DMS153 treated with DMSO at 0.1 percent for 48 hours (cell line): ENCODE measurements around the gene GRAMD4.

Experiments used
- DNase-seq: peaks from one replicate; lab custom pipeline; 2025; ENCODE audit not compliant: unreplicated experiment; lab: John Stamatoyannopoulos, UW

GRAMD4 gene

GRCh38 chr22:46682011-46682731 is 62.0 kb downstream of the GRAMD4 start:
- DNase-seq = no peak

- DNase-seq = no peak
Measured at GRCh38 chr22:46684706-46685105, 64.5 kb downstream of the GRAMD4 start.

GRCh38 chr22:46686221-46687047 is 66.2 kb downstream of the GRAMD4 start:
- DNase-seq = no peak

GRCh38 chr22:46687048-46687444 is 66.9 kb downstream of the GRAMD4 start:
- DNase-seq = no peak

- DNase-seq = no peak
Measured at GRCh38 chr22:46687460-46687859, 67.3 kb downstream of the GRAMD4 start.

GRCh38 chr22:46688949-46689348 is 68.8 kb downstream of the GRAMD4 start:
- peak; percentile 48 for DNase-seq

- DNase-seq = no peak
Measured at GRCh38 chr22:46690146-46690545, 70.0 kb downstream of the GRAMD4 start.

GRCh38 chr22:46691571-46691970 is 71.4 kb downstream of the GRAMD4 start:
- no peak for DNase-seq

GRCh38 chr22:46693634-46694415 is 73.6 kb downstream of the GRAMD4 start:
- no peak for DNase-seq

GRCh38 chr22:46694416-46695170 is 74.4 kb downstream of the GRAMD4 start:
- DNase-seq = no peak

GRCh38 chr22:46695346-46696228 is 75.4 kb downstream of the GRAMD4 start:
- DNase-seq = peak; percentile 19

GRCh38 chr22:46696229-46696518 is 76.0 kb downstream of the GRAMD4 start:
- DNase-seq = no peak

- no peak for DNase-seq
Measured at GRCh38 chr22:46696614-46697013, 76.4 kb downstream of the GRAMD4 start.

GRCh38 chr22:46697811-46698515 is 77.8 kb downstream of the GRAMD4 start:
- DNase-seq = no peak

GRCh38 chr22:46699091-46699490 is 78.9 kb downstream of the GRAMD4 start:
- DNase-seq = no peak

- no peak for DNase-seq
Measured at GRCh38 chr22:46701262-46701661, 81.1 kb downstream of the GRAMD4 start.

- no peak for DNase-seq
Measured at GRCh38 chr22:46703171-46703995, 83.2 kb downstream of the GRAMD4 start.

GRCh38 chr22:46703996-46704370 is 83.8 kb downstream of the GRAMD4 start:
- DNase-seq = no peak

- no peak for DNase-seq
Measured at GRCh38 chr22:46706060-46706459, 85.9 kb downstream of the GRAMD4 start.
